Lower leg skin (tissue), 4 donors: Measurements from ENCODE around the gene GRHL3. TPM values are rescaled to one million over a fixed set of nuclear protein-coding genes. Genes with fewer than 3 reads are reported as not detected.

Experiments used
- DNase-seq, 2 donors: peaks; one replicate each; pipeline ENCODE4 v3.0.0-alpha.2; 2019; ENCODE audit warnings: low spot score in 2 of 2
- H3K4me3 ChIP-seq: fragments of 200-600 bp; sonication (generic); 2 replicates; pipeline ENCODE4 v1.5.1; 2017; ENCODE audit warnings: mild to moderate bottlenecking, low read depth; ENCODE audit not compliant: poor library complexity, severe bottlenecking
- CTCF ChIP-seq, 3 donors: fragments of 450-650 bp; IDR thresholded peaks; one replicate each; pipeline ENCODE4 v1.5.1; 2016; ENCODE audit warnings: antibody characterized with exemption in 3 of 3, mild to moderate bottlenecking in 3 of 3, moderate library complexity in 2 of 3
- POLR2A ChIP-seq, 2 donors: fragments of 450-650 bp; IDR thresholded peaks; one replicate each; pipeline ENCODE4 v1.6.1; 2016 to 2017; ENCODE audit warnings: antibody characterized with exemption in 2 of 2, mild to moderate bottlenecking in 1 of 2, moderate library complexity in 1 of 2
- WGBS, 2 donors: methylation state at CpG; one replicate each; pipeline ENCODE4 v1.1.5; 2018; 5-methylcytosine and 5-hydroxymethylcytosine counted together
- intact Hi-C: fragments of 100-400 bp; cut with DNase I; formaldehyde crosslinking; loops from one replicate; pipeline ENCODE4 v1.15.0; 2023; ENCODE audit warnings: low total_unique reads
- total RNA-seq, 4 donors: library from RNA; depleted of rRNA; stranded (reverse); fragments of >200 nt; gene quantifications; one replicate each; pipeline ENCODE4 v1.1.0, GENCODE V29; 2016

The GRHL3 gene
- total RNA-seq, 4 donors from 2014 or later: 141 to 205 (median 171) TPM

DNA sequence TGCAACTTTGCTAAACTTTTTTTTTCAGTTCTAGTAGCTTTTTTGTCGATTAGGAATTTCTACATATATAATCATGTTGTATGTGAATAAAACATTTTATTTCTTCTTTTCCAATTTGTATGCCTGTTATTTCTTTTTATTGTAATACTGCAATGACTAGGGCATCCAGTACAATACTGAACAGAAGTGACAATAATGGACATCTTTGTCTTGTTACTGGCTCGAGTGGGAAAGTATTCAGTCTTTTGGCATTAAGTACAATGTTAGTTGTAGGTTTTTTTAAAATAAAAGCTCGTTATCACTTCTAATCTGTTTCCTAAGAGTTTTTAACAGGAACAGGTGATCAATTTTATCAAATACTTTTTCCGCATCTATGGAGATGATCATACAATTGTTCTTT is 84.6 kb downstream of the GRHL3 start:
- no peak for TF ChIP-seq POLR2A (IDR thresholded peaks at IDR 0.05)
- TF ChIP-seq CTCF (IDR thresholded peaks at IDR 0.05): no peak
- no peak for DNase-seq
- intact Hi-C loops: no loop called here
- no peak overlapping the region for H3K4me3 ChIP-seq
- WGBS, 2 donors: 81 to 82% methylated on average over 4 of the region's 4 CpGs

Other genes with a start within 250 kb of the GRHL3 start
- gene MYOM3, start 207.2 kb upstream of the GRHL3 start, total RNA-seq: 1 to 10 TPM; 1.5 to 1.9 (median 1.7) TPM
- 10 to 100 TPM; 34.7 to 53.1 (median 45.9) TPM for gene IL22RA1, start 176.2 kb upstream of the GRHL3 start, total RNA-seq
- 10 to 100 TPM; 10.4 to 16.4 (median 14.4) TPM for gene IFNLR1, start 132.1 kb upstream of the GRHL3 start, total RNA-seq
- 1 to 10 TPM; 3.6 to 8.5 (median 6.4) TPM for gene STPG1, start 94.4 kb downstream of the GRHL3 start, total RNA-seq
- 10 to 100 TPM; 37.3 to 67.1 (median 57.5) TPM for gene NIPAL3, start 96.4 kb downstream of the GRHL3 start, total RNA-seq
- gene RCAN3, start 183.5 kb downstream of the GRHL3 start, total RNA-seq: 10 to 100 TPM; 24.0 to 38.0 (median 29.4) TPM
- gene NCMAP, start 236.7 kb downstream of the GRHL3 start, total RNA-seq: 1 to 10 TPM in 1 of 4 donors, under 1 TPM in 3; 0.21 to 1.3 (median 0.60) TPM